HepG2 (cell line): ENCODE measurements around the gene KLF5. TPM values are rescaled to one million over a fixed set of nuclear protein-coding genes. Genes with fewer than 3 reads are reported as not detected.

Experiments used
- ATAC-seq: fragments of 200-7000 bp; cut with Tn5 transposase; 3 replicates; pipeline ENCODE4 v1.9.1; 2020; ENCODE audit warnings: mild to moderate bottlenecking, moderate library complexity
- BruUV-seq: library from RNA; stranded (reverse); fragments of 400-500 nt; replicated peaks from 2 replicates; lab custom pipeline; 2021; lab: Mats Ljungman, UMichigan
- CTCF ChIA-PET: fragments of 300-600 bp; formaldehyde crosslinking; extraction: SDS; loops from one replicate; lab custom pipeline; 2021; ENCODE audit warnings: low total read pairs, inconsistent platforms, low intra/inter-chr PET ratio; lab: Yijun Ruan, JAX
- POLR2A ChIA-PET: fragments of 350-600 bp; sonication (Branson Sonifier 250); formaldehyde crosslinking; loops from one replicate; lab custom pipeline; 2020; ENCODE audit warnings: antibody characterized with exemption, inconsistent platforms; lab: Yijun Ruan, JAX
- DNase-seq: peaks from one replicate; pipeline ENCODE4 v3.0.0-alpha.2; 2015; ENCODE audit warnings: low spot score
- FAIRE-seq: peaks from 3 replicates; lab custom pipeline; 2011; peaks lifted over from hg19 to GRCh38; lab: Jason Lieb, UNC
- H2AFZ ChIP-seq: one replicate; pipeline ENCODE4 v1.6.1; 2011; ENCODE audit warnings: low read length, inconsistent platforms
- H3K27ac ChIP-seq: fragments of 300-600 bp; 3 replicates; pipeline ENCODE4 v1.8.0; 2011; ENCODE audit warnings: mixed run types, mild to moderate bottlenecking, mixed read lengths, low read length, inconsistent platforms; ENCODE audit not compliant: insufficient read depth; ENCODE audit errors: extremely low read length
- H3K27me3 ChIP-seq, 2 experiments: fragments of 200-600 bp in 1 of 2; 2 replicates in 1 of 2; 3 replicates in 1 of 2; pipeline versions ENCODE4 v1.6.0 to v1.8.0; 2011; ENCODE audit warnings: low read length in 2 of 2, mild to moderate bottlenecking in 2 of 2, moderate library complexity in 2 of 2, inconsistent platforms in 1 of 2; ENCODE audit not compliant: insufficient read depth in 2 of 2, control insufficient read depth in 1 of 2
- H3K36me3 ChIP-seq, 2 experiments: fragments of 200-600 bp in 1 of 2; replicated peaks in 1 of 2; 2 replicates in 1 of 2; 3 replicates in 1 of 2; pipeline versions ENCODE4 v1.5.1 to v1.8.0; 2011; ENCODE audit warnings: low read length in 2 of 2, inconsistent platforms in 1 of 2; ENCODE audit not compliant: insufficient read depth in 2 of 2, control insufficient read depth in 1 of 2
- H3K4me1 ChIP-seq: 2 replicates; pipeline ENCODE4 v1.5.1; 2012; ENCODE audit warnings: low read length, inconsistent platforms; ENCODE audit not compliant: insufficient read depth
- H3K4me2 ChIP-seq: 2 replicates; pipeline ENCODE4 v1.6.0; 2011; ENCODE audit warnings: low read depth, low read length, inconsistent platforms
- H3K4me3 ChIP-seq, 3 experiments: fragments of 200-600 bp in 1 of 3; sonication (generic), shearing (Covaris generic) in 1 of 3; replicated peaks in 1 of 3; 2 replicates each; pipeline ENCODE4 v1.5.1; 2011 to 2016; ENCODE audit warnings: low read length in 3 of 3, inconsistent platforms in 2 of 3, low read depth in 2 of 3, mild to moderate bottlenecking in 2 of 3, control low read depth in 1 of 3, mixed read lengths in 1 of 3; ENCODE audit not compliant: insufficient read depth in 1 of 3
- H3K79me2 ChIP-seq: one replicate; pipeline ENCODE4 v1.6.1; 2011; ENCODE audit warnings: low read length, inconsistent platforms; ENCODE audit not compliant: insufficient read depth
- H3K9ac ChIP-seq: 2 replicates; pipeline ENCODE4 v1.6.0; 2011; ENCODE audit warnings: mild to moderate bottlenecking, low read depth, low read length, inconsistent platforms; ENCODE audit not compliant: insufficient read depth
- H3K9me3 ChIP-seq: 2 replicates; pipeline ENCODE4 v1.5.1; 2012; ENCODE audit warnings: mild to moderate bottlenecking, low read length
- H4K20me1 ChIP-seq: 2 replicates; pipeline ENCODE4 v1.6.0; 2011; ENCODE audit warnings: inconsistent platforms, mild to moderate bottlenecking, low read length, moderate library complexity; ENCODE audit not compliant: insufficient read depth
- ATRX ChIP-seq: sonication (generic); formaldehyde crosslinking; IDR thresholded peaks from 2 replicates; pipeline ENCODE4 v1.4.0; 2020; ENCODE audit warnings: missing genetic modification reagents, borderline replicate concordance
- FOSL2 ChIP-seq: sonication (generic); formaldehyde crosslinking; IDR thresholded peaks from 2 replicates; pipeline ENCODE4 v1.4.0; 2020; ENCODE audit warnings: missing genetic modification reagents
- PRMT3 ChIP-seq: sonication (generic); formaldehyde crosslinking; IDR thresholded peaks from 2 replicates; pipeline ENCODE4 v1.8.1; 2022; ENCODE audit warnings: low read depth, mild to moderate bottlenecking, moderate library complexity, missing genetic modification reagents, borderline replicate concordance
- TFAP4 ChIP-seq: sonication (generic); IDR thresholded peaks from 2 replicates; pipeline ENCODE4 v1.6.1; 2016; ENCODE audit warnings: low read depth, borderline replicate concordance
- WGBS: methylation state at CpG from one replicate; pipeline ENCODE4 v1.1.6; 2017; ENCODE audit warnings: low lambda C conversion rate; 5-methylcytosine and 5-hydroxymethylcytosine counted together
- in situ Hi-C: cut with HindIII; loops from 2 replicates; pipeline ENCODE4 v1.10.0; 2017; ENCODE audit warnings: low pct_unique_long_range_greater_than_20kb; ENCODE audit not compliant: extremely low pct_ligation_motif_present
- intact Hi-C: fragments of 100-400 bp; cut with micrococcal nuclease; formaldehyde crosslinking; loops from one replicate; pipeline ENCODE4 v1.10.0; 2022; ENCODE audit not compliant: unreplicated experiment
- polyA plus RNA-seq, 8 experiments: library from polyadenylated mRNA; depleted of rRNA in 3 of 8; stranded (reverse) in 7 of 8; unstranded in 1 of 8; fragments of >200 nt; fragmentation: Illumina TruSeq in 4 of 8; extraction: Trizol in 4 of 8; gene quantifications; 2 replicates each; pipeline versions ENCODE4 v1.2.1 to v1.2.3, GENCODE V29; 2011 to 2016; ENCODE audit warnings: low read depth in 4 of 8, missing spikeins in 1 of 8, mixed read lengths in 1 of 8; ENCODE audit not compliant: insufficient read depth in 1 of 8
- total RNA-seq, 5 experiments: library from RNA; depleted of rRNA; stranded (reverse); fragments of >200 nt; fragmentation: Illumina TruSeq; extraction: Trizol; gene quantifications; 2 replicates each; pipeline ENCODE4 v1.2.3, GENCODE V29; 2016; ENCODE audit warnings: low read depth in 1 of 5

KLF5 gene
- total and polyA plus RNA-seq, 2 of the 13 experiments (the other 11 are each of a cell fraction or from before 2014, with no cell fraction given) = 1.7 to 9.2 TPM

DNA sequence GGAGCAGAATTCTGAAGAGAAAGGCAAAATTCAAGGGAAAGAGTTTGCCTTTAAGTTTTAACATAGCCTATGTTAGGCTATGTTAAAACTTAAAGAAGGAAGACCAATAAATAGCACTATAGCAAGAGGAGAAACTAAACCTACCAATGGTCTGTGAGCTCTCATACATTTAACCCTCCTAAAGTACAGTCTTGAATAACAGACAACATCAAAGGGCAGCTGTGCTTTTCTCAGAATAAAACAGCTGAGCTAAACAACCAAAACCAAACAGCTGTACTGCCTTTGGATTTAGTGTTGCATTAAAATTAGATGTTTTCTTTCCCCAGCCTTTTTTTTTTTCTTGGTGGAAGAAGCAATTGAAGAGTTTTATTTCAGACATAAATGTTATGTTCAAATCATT lies 34.0 kb downstream of the KLF5 start:
- intact Hi-C loops (no loop called here), in situ Hi-C loops (no loop called here)
- no peak for ATAC-seq
- no peak overlapping the region for H2AFZ ChIP-seq
- H3K9me3 ChIP-seq = no peaks in the 10 kb centered on the region
- DNase-seq = peak; percentile 16
- peaks cover 35% of the 10 kb centered on the region for H3K4me1 ChIP-seq
- CTCF ChIA-PET = no interaction called here
- POLR2A ChIA-PET = no interaction called here
- no peaks in the 10 kb centered on the region for H3K79me2 ChIP-seq
- TF ChIP-seq PRMT3 (CRISPR knock-in tag) (no peak), TFAP4 (peak; percentile 54; the same call in 1 of the 2 replicates)
- H3K36me3 ChIP-seq = no peaks in the 10 kb centered on the region
- H4K20me1 ChIP-seq = no peaks in the 10 kb centered on the region
- no peak overlapping the region for H3K4me3 ChIP-seq
- H3K9ac ChIP-seq = no peak overlapping the region
- FAIRE-seq = no peak
- BruUV-seq = no TSS peak
- H3K27me3 ChIP-seq = no peaks in the 10 kb centered on the region
- no peak overlapping the region for H3K4me2 ChIP-seq
- no peak overlapping the region for H3K27ac ChIP-seq

- peak; percentile 21 for DNase-seq
- H2AFZ ChIP-seq = no peak overlapping the region
- in situ Hi-C loops (no loop called here), intact Hi-C loops (no loop called here)
- H4K20me1 ChIP-seq = no peaks in the 10 kb centered on the region
- H3K9ac ChIP-seq = no peak overlapping the region
- H3K4me3 ChIP-seq = no peak overlapping the region
- H3K79me2 ChIP-seq = no peaks in the 10 kb centered on the region
- TF ChIP-seq ATRX (CRISPR knock-in tag) = no peak
- TF ChIP-seq FOSL2 (CRISPR knock-in tag) = peak; percentile 47; the same call in 1 of the 2 replicates
- H3K27ac ChIP-seq = no peak overlapping the region
- no peaks in the 10 kb centered on the region for H3K9me3 ChIP-seq
- no peaks in the 10 kb centered on the region for H3K27me3 ChIP-seq
- no peak for FAIRE-seq
- H3K4me2 ChIP-seq = no peak overlapping the region
- POLR2A ChIA-PET = no interaction called here
- no peak for ATAC-seq
- CTCF ChIA-PET = no interaction called here
- H3K36me3 ChIP-seq = no peaks in the 10 kb centered on the region
- WGBS = 12% methylated on average over 2 of the region's 2 CpGs
- no TSS peak for BruUV-seq
- peaks cover 16% of the 10 kb centered on the region for H3K4me1 ChIP-seq
Measured at GRCh38 chr13:73096173-73096572, 37.4 kb downstream of the KLF5 start.
